Hepatocyte (in vitro differentiated cells): ENCODE data around the gene SUSD3.

Experiments
- CTCF ChIP-seq: fragments of 200-600 bp; sonication (generic); IDR thresholded peaks from 2 replicates; pipeline ENCODE4 v1.5.1; 2016; ENCODE audit warnings: antibody characterized with exemption, mild to moderate bottlenecking; ENCODE audit not compliant: poor library complexity
- EZH2 ChIP-seq: fragments of 200-600 bp; sonication (generic); IDR thresholded peaks from 2 replicates; pipeline ENCODE4 v1.6.1; 2016; ENCODE audit warnings: antibody characterized with exemption, mild to moderate bottlenecking, borderline replicate concordance

- no peak for TF ChIP-seq CTCF
- TF ChIP-seq EZH2: no peak
These were observed 34.8 kb downstream of the SUSD3 start for GRCh38 chr9:93093127-93093876.
